HG03060 (cell line): ENCODE data around the gene NOL6.

Experiments used
- ATAC-seq: cut with Tn5 transposase; IDR thresholded peaks from one replicate; pipeline ENCODE4 v1.9.1; 2021; ENCODE audit warnings: low read depth, moderate number of reproducible peaks; ENCODE audit not compliant: unreplicated experiment

Gene NOL6

GRCh38 chr9:33453999-33454660 is 19.6 kb downstream of the NOL6 start:
- ATAC-seq: no peak

GRCh38 chr9:33453286-33453860 is 20.4 kb downstream of the NOL6 start:
- ATAC-seq: no peak

- ATAC-seq: no peak
Measured at GRCh38 chr9:33452828-33453271, 20.9 kb downstream of the NOL6 start.

GRCh38 chr9:33450621-33451146 is 23.0 kb downstream of the NOL6 start:
- no peak for ATAC-seq

GRCh38 chr9:33449715-33450114 is 24.0 kb downstream of the NOL6 start:
- ATAC-seq: no peak

- ATAC-seq: no peak
Measured at GRCh38 chr9:33447799-33448553, 25.7 kb downstream of the NOL6 start.

- ATAC-seq: no peak
Measured at GRCh38 chr9:33446946-33447798, 26.6 kb downstream of the NOL6 start, which contains the start of gene AQP3. TSS of gene AQP3 (minus strand) at chr9:33447593. CDS start at chr9:33447530, 63 bp downstream.

GRCh38 chr9:33446240-33446945 is 27.3 kb downstream of the NOL6 start:
- peak; percentile 91 for ATAC-seq

GRCh38 chr9:33445389-33446239 is 28.1 kb downstream of the NOL6 start:
- no peak for ATAC-seq

GRCh38 chr9:33443464-33444154 is 30.1 kb downstream of the NOL6 start:
- ATAC-seq: no peak

GRCh38 chr9:33443047-33443446 is 30.7 kb downstream of the NOL6 start:
- no peak for ATAC-seq

- ATAC-seq: no peak
Measured at GRCh38 chr9:33442125-33442524, 31.6 kb downstream of the NOL6 start.

- no peak for ATAC-seq
Measured at GRCh38 chr9:33440609-33441008, 33.1 kb downstream of the NOL6 start.

- no peak for ATAC-seq
Measured at GRCh38 chr9:33440204-33440603, 33.5 kb downstream of the NOL6 start.

GRCh38 chr9:33439731-33440130 is 34.0 kb downstream of the NOL6 start:
- ATAC-seq: no peak

- no peak for ATAC-seq
Measured at GRCh38 chr9:33438926-33439680, 34.6 kb downstream of the NOL6 start.

GRCh38 chr9:33437898-33438297 is 35.8 kb downstream of the NOL6 start:
- no peak for ATAC-seq

GRCh38 chr9:33437205-33437604 is 36.5 kb downstream of the NOL6 start:
- no peak for ATAC-seq
